Stimulated activated CD8-positive, alpha-beta memory T cell treated with anti-CD3 and anti-CD28 coated beads, Interleukin-15, amount 100 ng/mL, for 4 hours (primary cell): ENCODE data around the gene NXN.
A peak's percentile ranks its signal among the peaks of the same experiment; 100 is the strongest.
"Not testable (repeated sequence)": the region's sequence is repeated elsewhere in the genome, so short reads cannot be mapped to it uniquely, and the experiment has no call there.

Experiments used
- DNase-seq, 2 donors: peaks; one replicate each; pipeline ENCODE4 v3.0.0-alpha.2; 2020; ENCODE audit warnings: low read depth in 2 of 2

Gene NXN

DNA sequence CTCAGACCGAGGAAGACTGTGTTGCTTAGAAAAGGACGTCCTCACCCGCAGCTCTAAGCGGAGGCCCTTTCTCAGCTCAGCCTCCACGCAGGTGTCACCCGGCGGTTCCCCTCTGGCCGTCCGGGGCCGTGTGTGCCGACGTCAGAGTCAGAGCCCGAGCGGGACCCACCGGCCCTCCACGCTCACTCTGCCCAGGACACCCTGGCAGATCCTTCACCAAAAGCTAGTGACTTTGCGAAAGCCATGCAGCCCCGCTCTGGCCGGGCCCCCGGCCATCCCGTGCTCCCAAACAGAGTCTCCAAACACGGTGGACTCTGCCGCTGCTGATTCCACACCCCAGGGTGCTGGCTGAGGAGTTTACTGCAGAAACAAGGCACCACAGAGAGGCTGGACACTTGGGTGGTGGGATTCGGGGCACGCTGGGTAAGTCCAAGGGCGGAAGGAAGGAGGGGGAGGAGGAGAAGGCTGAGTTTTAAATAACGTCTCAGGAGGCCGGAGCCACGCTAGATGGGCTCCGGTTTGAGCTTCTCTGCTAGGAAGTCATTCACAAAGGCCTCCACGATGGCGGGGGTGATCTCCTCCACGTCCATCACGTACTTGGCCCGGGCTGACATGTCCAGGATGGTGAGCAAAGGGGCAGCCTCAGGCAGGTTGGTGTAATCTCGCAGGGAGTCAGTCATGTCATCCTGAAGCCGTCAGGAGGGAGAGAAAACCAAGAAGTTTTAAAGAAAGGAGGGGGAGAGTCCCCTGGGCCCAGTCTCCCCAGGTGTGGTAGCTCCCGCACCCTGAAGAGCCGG, 178.9 kb downstream of the NXN start:
- no peak for DNase-seq

DNA sequence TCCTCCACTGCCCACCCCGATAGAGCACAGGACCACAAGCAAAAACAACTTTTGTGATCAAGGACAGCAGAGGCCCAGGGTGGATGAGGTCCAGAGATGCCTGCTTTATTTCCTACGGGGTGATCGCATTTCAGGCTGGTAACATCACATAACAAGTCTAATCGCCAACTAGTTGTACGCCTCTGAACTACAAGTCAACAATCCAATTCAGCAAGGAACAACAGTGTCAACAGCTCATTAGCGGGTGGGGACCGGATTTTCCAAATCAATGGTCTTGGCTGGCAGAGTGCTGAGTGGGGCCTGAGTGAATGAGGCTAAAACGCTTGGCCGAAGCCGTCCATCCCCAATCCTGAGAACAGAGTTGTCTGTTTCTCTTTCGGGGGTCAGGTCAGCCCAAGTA, 180.3 kb downstream of the NXN start:
- no peak for DNase-seq

DNA sequence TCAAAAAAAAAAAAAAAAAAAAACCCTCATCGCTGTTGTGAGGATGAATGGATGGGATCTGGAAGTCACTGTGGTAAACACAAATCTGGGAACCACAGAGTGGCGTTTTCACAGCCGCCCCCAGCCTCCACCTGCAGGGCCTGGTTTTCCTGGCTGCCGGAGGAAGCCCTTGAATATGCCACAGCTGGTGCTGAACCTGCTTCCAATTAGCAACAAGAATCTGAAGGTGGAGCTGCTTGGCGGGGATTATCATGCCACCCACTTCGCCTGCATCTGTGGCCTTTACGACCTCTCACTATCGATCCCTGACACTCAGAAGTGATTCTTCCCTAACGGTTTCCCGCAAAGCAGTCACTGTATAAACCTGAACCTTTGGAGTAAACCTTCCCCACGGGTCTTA, 181.3 kb downstream of the NXN start:
- DNase-seq = no peak

DNA sequence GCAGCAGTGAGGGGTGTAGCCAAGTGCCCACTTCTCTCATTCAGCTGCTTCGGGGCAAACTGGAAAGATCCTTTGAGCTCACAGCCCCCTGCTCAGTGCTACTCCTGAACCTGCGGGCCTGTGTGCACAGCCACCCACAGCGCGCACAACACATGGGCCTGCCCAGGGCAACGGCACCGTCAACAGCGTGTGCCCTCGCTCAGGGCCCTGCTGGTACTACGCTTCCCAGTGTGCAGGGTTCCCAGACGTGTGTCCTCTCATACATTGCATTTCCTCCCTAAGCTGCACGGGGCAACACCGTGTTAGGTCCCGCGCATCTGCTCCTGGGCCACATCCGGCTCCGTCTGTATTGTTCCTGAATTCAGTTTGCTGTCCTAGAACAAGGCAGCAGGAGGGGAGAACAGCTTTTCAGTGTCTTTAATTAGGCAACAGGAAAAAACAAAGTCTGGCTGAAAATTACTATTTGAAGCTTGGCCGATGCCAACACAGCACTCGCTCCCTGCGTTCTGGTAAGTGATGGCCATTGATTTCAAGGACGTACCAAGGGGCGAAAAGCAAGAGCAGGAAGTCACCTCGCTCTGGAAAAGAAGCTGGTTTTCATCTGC, 182.2 kb downstream of the NXN start:
- no peak for DNase-seq

DNA sequence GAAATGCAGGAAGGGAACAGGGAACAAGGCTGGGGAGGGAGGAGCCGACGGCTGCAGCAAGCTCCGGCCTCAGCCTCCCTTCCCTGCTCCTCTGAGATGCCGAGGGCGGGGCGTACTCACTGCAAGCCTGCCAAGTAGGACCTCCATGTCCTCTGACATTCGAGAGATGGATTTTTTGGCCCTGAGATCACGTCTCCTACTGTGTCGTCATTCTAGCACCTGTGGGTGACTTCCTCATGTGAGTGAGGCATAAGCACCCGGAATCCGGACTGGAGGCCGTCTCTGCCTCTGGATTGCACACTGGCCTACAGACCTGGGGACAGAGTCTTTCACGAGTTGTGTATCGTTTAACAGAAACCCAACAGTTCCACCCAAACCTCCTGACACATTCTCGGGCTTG, 183.0 kb downstream of the NXN start:
- DNase-seq = no peak

DNA sequence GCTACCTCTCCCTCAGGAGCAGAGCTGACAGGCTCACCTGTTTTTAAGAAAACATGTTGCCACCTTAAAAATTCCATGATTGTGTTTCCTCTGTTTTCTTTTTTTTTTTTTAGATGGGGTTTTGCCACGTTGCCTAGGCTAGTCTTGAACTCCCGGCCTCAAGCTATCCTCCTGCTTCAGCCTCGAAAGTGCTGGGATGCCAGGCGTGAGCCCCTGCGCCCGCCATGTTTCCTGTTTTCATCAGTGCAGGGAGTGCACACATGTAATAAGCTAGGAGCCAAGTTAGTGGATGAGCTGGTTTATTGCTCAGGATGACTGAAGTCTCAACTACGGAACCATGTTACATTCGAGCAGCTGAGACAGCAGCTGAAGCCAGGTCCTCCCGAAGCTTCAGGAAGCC, 183.9 kb downstream of the NXN start:
- no peak for DNase-seq

DNA sequence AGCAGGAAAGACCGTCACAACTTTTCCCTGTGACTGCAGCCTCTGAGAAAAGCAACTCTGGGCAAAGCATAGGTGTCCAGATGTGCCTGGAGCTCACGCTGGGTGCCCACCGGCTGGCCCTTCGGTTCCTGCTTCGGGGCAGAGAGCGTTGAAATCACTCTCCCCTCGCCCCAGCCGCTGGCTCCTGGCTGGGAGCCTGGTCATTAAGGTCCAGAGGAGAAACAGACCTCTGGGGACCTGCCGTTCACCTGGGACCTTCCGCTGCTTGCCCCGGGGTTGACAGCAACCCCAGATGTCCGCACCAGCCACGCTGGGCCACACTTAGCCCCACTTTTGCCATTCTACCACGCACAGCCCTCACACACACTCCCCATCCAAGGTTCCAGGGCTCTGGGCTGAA, 184.3 kb downstream of the NXN start:
- no peak for DNase-seq

DNA sequence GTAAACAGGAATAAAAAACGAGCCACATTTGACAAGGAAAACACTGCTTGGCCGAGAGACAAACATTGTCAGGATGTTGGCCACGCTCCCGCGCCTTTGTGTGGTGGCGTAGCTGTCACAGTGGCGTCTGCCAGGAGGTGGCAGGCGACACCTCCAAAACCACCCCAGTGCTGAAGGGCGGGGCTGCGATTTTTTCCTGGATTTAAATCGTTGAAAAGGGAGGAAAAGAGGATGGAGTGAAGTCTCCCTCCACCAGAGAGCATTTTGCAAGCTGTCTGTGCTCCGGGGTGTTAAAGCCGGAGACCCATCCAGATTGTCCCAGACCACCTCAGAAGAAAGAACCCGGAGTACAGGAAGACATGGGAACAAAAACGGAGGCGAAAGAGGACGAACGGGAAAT, 184.7 kb downstream of the NXN start:
- DNase-seq = no peak

DNA sequence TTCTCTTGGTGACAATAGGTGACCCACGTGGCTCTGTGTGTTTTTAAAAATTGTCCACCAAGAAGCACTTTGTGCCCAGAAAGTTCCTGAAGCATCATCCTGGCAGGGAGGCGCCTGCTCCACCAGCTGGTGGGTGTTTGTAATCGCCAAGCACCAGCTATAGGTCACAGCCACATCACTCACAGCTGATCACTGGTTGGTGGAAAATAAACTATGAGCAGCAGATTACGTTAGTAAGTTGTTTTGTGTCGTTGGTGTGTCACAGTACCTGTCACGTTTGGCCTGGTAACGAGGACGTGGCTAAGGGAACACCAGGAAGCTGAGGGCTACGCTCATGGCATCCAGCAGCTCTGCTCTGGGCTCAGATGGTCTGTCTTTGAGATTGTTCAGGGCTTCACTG, 187.3 kb downstream of the NXN start:
- no peak for DNase-seq

DNA sequence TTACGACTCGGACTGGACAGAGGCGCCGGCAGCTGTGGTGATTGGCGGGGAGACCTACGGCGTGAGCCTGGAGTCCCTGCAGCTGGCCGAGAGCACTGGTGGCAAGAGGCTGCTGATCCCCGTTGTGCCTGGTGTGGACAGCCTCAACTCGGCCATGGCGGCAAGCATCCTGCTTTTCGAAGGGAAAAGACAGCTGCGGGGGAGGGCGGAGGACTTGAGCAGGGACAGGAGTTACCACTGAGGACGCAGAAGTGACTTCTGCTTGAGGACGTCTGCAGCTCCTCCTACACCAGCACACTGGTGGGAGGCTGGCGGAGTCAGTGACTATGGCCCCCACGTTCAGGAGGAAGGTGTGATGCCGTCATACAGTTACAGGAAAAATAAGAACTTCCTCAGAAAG, 187.7 kb downstream of the NXN start:
- DNase-seq = no peak

DNA sequence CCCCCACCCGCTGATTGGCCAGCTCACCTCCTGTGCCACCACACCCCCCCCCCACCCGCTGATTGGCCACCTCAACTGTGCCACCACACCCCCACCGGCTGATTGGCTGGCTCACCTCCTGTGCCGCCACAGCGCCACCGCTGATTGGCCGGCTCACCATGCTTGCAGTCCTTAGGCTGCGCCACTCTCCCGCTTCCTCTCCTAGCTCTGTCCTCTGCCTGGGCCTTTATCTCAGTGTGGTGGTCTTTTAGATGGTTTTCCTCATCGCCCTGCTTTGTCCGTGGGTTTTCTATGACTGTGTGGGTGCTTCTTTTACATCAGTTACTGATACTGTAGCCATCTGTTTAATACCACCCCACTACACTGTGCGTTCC, 188.7 kb downstream of the NXN start:
- not testable (repeated sequence) for DNase-seq

DNA sequence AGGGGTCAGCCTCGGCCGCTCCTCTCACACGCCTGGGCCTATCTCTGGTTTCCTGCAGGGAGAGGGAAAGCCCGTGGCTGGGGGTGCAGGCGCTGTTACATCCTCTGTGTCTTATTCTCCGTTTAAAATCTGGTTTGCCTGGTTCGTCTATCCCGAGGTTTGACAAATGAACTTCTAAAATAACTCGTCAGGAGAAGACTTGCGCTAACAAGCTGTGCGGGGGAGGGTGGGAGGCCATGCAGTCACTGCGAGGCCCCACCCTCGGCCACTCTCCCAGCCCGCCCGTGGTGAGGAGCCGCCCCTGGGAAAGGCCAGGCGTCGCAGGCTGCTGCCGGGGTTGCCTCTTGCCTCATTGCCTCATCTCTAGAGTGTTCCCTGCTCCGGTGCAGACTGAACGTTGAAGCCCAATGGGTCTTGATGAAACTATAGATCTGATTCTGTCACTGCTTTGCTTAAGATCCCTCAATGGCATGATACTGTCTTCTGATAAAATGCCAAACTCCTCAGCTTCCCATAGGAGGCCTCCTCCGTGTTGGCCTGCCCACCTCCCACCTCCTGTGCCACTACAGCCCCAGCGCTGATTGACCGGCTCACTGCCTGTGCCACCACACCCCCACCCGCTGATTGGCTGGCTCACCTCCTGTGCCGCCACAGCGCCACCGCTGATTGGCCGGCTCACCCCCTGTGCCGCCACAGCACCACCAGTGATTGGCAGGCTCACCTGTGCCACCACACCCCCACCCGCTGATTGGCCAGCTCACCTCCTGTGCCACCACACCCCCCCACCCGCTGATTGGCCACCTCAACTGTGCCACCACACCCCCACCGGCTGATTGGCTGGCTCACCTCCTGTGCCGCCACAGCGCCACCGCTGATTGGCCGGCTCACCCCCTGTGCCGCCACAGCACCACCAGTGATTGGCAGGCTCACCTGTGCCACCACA, 189.4 kb downstream of the NXN start:
- not testable (repeated sequence) for DNase-seq

DNA sequence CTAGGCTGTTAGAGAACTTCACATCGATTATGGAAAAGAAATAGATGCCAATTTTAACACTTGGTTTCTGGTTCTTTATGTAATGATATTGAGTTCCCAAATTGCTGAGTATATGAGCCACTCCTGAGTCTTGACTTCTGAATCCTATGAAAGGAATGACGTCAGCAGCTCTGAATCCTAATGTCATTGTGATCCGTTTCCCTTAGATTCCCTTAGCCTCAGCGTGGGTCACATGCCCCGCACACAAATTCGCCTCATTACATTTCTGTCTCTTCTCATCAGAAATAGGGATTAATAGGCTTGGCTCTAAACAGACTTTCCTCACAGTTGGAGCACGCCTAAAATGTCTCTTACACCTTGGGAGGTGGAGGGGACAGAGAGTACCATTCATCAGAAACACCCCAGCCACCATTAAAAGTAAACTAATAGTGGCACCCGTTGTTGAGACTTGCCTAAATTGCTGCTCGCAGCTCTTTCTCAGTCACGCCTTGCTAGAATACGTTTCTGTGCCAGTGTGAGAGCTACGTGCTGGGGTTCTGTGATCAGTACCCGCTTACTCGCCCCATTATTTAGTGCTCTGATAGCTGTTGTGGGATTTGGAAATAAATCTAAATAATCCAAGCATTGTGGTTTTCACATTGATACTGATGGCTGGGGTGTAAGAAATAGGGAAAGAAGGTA, 190.3 kb downstream of the NXN start:
- no peak for DNase-seq

DNA sequence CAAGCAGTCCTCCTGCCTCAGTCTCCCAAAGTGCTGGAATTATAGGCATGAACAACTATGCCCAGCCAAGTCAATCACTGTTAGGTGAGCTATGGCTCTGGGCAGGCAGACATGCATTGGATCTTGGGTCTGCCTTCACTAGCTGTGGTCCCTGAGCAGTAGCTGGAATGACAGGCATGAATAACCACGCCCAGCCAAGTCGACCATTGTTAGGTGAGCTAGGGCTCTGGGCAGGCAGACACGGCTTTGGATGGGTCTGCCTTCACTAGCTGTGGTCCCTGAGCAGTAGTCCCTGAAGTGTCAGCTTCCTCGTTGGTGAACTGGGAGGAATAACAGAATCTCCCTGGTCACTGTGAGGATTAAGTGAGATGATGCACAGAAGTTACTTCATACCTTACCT, 191.0 kb downstream of the NXN start:
- DNase-seq = no peak

DNA sequence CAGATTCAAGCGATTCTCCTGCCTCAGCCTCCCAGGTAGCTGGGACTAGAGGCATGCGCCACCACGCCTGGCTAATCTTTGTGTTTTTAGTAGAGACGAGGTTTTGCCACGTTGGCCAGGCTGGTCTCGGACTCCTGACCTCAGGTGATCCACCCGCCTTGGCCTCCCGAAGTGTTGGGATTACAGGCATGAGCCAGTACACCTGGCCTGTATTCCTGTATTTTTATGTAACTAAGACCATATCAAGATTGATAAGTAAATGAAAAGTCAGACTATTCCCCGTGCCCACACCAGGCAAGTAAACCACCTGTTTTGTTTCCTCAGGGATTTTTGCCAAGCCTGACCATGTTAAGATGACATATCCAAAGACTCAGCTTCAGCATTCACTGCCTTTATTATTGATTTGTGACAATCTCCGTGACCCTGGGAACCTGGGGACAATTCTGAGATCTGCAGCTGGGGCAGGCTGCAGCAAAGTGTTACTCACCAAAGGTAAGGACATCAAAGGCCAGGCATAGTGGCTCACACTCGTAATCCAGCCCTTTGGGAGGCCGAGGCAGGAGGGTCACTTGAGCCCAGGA, 191.8 kb downstream of the NXN start:
- no peak for DNase-seq

DNA sequence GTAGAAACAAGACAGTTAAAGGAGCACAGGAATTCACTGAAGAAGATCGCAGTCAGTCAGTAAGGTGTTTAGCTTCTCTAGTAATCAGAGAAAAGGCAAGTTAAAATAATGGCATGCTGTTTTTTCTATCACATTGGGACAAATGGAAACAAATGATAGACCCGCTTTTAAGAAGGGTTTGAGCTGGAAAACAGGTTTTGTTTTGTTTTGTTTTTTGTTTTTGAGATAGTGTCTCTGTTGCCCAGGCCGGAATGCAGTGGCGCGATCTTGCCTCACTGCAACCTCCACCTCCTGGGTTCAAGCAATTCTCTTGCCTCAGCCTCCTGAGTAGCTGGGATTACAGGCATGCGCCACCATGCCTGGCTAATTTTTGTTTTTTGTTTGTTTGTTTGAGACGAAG, 193.7 kb downstream of the NXN start:
- DNase-seq = not testable (repeated sequence)

DNA sequence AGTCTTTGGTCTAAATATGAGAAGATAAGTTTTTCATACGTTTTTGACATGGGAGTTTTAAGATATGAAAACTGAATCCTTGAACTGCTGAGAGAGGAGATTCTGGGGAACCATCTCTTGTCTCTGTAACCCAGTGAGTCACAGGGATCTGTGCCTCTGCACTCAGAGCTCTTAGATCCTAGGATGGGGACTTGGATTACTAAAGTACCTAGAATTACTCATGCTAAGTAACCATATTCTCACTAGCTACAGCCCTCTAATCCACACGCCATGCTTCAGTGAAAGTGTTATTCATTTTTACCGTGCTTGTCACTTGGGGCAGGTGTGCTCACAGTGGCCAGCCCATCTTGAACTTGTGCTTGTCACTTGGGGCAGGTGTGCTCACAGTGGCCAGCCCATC, 195.4 kb downstream of the NXN start:
- DNase-seq = no peak

DNA sequence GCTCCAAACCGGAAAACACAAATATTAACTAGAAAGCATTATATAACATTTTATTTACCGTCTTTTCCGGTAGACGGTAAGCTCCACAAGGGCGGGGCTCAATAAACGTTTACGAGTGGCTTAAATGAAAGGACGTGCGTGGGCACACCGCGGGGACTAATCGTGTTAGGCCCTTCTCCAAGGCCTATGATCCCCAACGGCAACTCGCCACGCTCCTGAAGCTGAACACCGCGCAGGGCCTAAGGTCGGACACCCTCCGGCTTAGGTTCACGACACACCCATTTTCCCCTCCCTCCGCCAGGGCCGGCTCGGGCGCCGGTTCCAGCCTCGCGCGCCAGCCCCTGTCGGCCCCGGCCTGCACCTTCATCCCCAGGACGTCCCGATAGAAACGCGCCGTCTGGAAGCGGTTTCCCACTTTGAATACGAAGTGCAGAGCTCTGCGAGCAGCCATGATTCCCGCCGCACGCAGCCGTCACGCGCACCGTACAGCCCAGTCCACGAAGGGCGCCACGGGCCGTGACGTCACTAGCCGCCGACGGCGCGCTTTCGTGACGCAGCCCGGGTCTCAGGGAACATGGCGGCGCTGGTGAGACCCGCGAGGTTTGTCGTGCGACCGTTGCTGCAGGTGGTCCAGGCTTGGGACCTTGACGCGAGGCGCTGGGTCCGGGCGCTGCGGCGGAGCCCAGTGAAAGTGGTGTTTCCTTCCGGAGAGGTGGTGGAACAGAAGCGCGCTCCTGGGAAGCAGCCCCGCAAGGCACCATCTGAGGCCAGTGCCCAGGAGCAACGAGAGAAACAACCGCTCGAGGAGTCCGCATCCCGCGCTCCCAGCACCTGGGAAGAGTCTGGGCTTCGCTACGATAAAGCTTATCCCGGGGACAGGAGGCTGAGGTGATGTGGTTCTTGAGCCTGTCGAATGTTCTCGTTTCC, 197.5 kb downstream of the NXN start, which contains the start of the genes GLOD4 and MRM3:
Gene GLOD4 (minus strand): TSS at position 476 of the 927 bp plus-strand sequence. CDS start 25 bp downstream, at position 451.
Gene MRM3 (plus strand): TSS at position 549 of the 927 bp plus-strand sequence. CDS start 26 bp downstream, at position 575.
- DNase-seq = peak; percentile 86 to 92

DNA sequence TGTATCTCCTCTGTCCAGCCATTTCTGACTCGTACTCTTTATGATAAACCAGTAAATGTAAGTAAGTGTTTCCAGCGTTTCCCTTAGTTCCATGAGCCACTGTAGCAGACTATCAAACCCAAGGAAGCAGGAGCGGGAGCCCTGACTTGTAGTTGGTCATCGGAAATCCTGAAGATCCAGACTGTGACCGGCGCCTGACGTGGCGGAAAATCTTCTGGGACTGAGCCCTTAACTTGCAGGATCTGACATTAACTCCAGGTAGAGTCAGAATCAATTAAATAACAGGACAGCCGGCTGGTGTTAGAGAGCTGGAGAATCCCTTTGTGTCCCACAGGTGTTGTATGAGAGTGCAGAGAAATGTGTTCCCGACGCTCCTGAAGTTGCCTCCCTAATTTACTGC, 201.5 kb downstream of the NXN start:
- DNase-seq = no peak

DNA sequence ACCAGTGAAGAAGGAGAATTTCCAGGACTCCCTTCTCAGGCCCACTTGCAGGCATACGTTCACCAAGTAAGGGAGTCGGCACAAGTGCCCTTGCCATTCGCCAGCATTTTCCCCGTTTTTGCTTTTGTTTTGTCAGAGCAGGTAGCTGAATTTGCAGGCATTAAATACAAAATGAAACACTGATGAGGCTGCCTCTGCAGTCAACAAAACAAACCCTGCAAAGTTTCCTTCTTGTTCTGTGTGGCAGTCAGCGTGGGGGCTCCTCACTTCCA, 205.3 kb downstream of the NXN start:
- no peak for DNase-seq
